Measurements from ENCODE around the gene RNU4-1.
"Not testable (repeated sequence)": the region's sequence is repeated elsewhere in the genome, so short reads cannot be mapped to it uniquely, and the experiment has no call there.

GRCh38 chr12:120336392-120336791 lies 43.4 kb upstream of the RNU4-1 start:
- TF ChIP-seq POLR2A (IDR thresholded peaks at IDR 0.05; ENCODE audit: low read depth, low read length); CTCF (IDR thresholded peaks at IDR 0.05; ENCODE audit: extremely low read depth in 1 of 2, insufficient read depth in 1 of 2, low read depth in 1 of 2, low read length in 2 of 2): not testable (repeated sequence)
